ENCODE data around the gene KANK2. TPM values are rescaled to one million over a fixed set of nuclear protein-coding genes. Genes with fewer than 3 reads are reported as not detected.
"Not testable (repeated sequence)": the region's sequence is repeated elsewhere in the genome, so short reads cannot be mapped to it uniquely, and the experiment has no call there.

KANK2 gene
- total RNA-seq, 4 donors from 2014 or later = 42.5 to 75.5 (median 65.1) TPM

GRCh38 chr19:11140896-11141295, 56.4 kb downstream of the KANK2 start:
- TF ChIP-seq EP300 (IDR thresholded peaks at IDR 0.05) (no peak), CTCF (IDR thresholded peaks at IDR 0.05) (no peak), POLR2AphosphoS5 (IDR thresholded peaks at IDR 0.05) (no peak), POLR2A (IDR thresholded peaks at IDR 0.05) (no peak)
- Histone ChIP-seq H3K4me3 (no peak overlapping the region), H3K9me3 (no peaks in the 10 kb centered on the region), H3K36me3 (no peaks in the 10 kb centered on the region), H3K4me1 (peaks cover 56% of the 10 kb centered on the region), H3K27ac (no peak overlapping the region), H3K27me3 (no peaks in the 10 kb centered on the region)
- WGBS = 92% methylated on average over 9 of the region's 9 CpGs
- no peak for DNase-seq (ENCODE audit: low spot score in 2 of 2)

GRCh38 chr19:11140023-11140538, 57.3 kb downstream of the KANK2 start:
- not testable (repeated sequence) for DNase-seq (ENCODE audit: low spot score in 2 of 2); H3K4me3 ChIP-seq; H3K27me3 ChIP-seq; H3K36me3 ChIP-seq; H3K9me3 ChIP-seq
- H3K4me1 ChIP-seq = peaks cover 56% of the 10 kb centered on the region
- H3K27ac ChIP-seq = peak overlapping the region; percentile 87
- 92% methylated on average over 10 of the region's 10 CpGs for WGBS

GRCh38 chr19:11138601-11139300, 58.6 kb downstream of the KANK2 start:
- peak overlapping the region; percentile 87 for H3K27ac ChIP-seq
- TF ChIP-seq EP300 (IDR thresholded peaks at IDR 0.05) (no peak), POLR2AphosphoS5 (IDR thresholded peaks at IDR 0.05) (no peak), POLR2A (IDR thresholded peaks at IDR 0.05) (no peak), CTCF (IDR thresholded peaks at IDR 0.05) (no peak)
- H3K36me3 ChIP-seq = no peaks in the 10 kb centered on the region
- 78% methylated on average over 1 of the region's 13 CpGs for WGBS
- H3K27me3 ChIP-seq = no peaks in the 10 kb centered on the region
- DNase-seq (ENCODE audit: low spot score in 2 of 2) = peak; percentile 90
- peak overlapping the region; percentile 37 for H3K4me3 ChIP-seq
- peaks cover 54% of the 10 kb centered on the region for H3K4me1 ChIP-seq
- no peaks in the 10 kb centered on the region for H3K9me3 ChIP-seq

- WGBS = 3% methylated on average over 26 of the region's 28 CpGs
- Histone ChIP-seq H3K9me3 (no peaks in the 10 kb centered on the region), H3K27me3 (no peaks in the 10 kb centered on the region), H3K4me1 (peaks cover 45% of the 10 kb centered on the region), H3K36me3 (no peaks in the 10 kb centered on the region), H3K4me3 (peak overlapping the region; percentile 37), H3K27ac (peak overlapping the region; percentile 87)
- peak; percentile 74 to 87 for TF ChIP-seq CTCF (IDR thresholded peaks at IDR 0.05)
- no peak for TF ChIP-seq EP300 (IDR thresholded peaks at IDR 0.05)
- peak in 2 of 3 donors; percentile 69 to 86 for TF ChIP-seq POLR2AphosphoS5 (IDR thresholded peaks at IDR 0.05)
- DNase-seq (ENCODE audit: low spot score in 2 of 2) = peak; percentile 93 to 94
Observed at GRCh38 chr19:11137542-11138384, 59.6 kb downstream of the KANK2 start.

GRCh38 chr19:11136400-11137101, 60.8 kb downstream of the KANK2 start:
- Histone ChIP-seq H3K27me3 (no peaks in the 10 kb centered on the region), H3K4me3 (no peak overlapping the region), H3K4me1 (peaks cover 34% of the 10 kb centered on the region), H3K36me3 (peaks cover 7% of the 10 kb centered on the region), H3K27ac (no peak overlapping the region), H3K9me3 (no peaks in the 10 kb centered on the region)
- TF ChIP-seq POLR2AphosphoS5 (IDR thresholded peaks at IDR 0.05) (no peak), EP300 (IDR thresholded peaks at IDR 0.05) (no peak), CTCF (IDR thresholded peaks at IDR 0.05) (no peak), POLR2A (IDR thresholded peaks at IDR 0.05) (no peak)
- WGBS = 85% methylated on average over 13 of the region's 14 CpGs
- no peak for DNase-seq (ENCODE audit: low spot score in 2 of 2)

Data from suprapubic skin (tissue), 4 donors.